ENCODE measurements around the gene SPEF1.
"Not testable (repeated sequence)": the region's sequence is repeated elsewhere in the genome, so short reads cannot be mapped to it uniquely, and the experiment has no call there.

- TF ChIP-seq CTCF (conservative IDR thresholded peaks at IDR 0.05 in 1 of 2, IDR thresholded peaks at IDR 0.05 in 1 of 2; ENCODE audit: extremely low read depth in 1 of 2, insufficient read depth in 1 of 2, low read depth in 1 of 2, low read length in 2 of 2); EZH2 (IDR thresholded peaks at IDR 0.05; ENCODE audit: borderline replicate concordance, low read length): not testable (repeated sequence)
These were observed 48.6 kb upstream of the SPEF1 start for GRCh38 chr20:3829891-3830290.
